Hindlimb muscle (tissue), 1 donor: ENCODE data around the gene GAD2. TPM values are rescaled to one million over a fixed set of nuclear protein-coding genes. Genes with fewer than 3 reads are reported as not detected.
"Not testable (repeated sequence)": the region's sequence is repeated elsewhere in the genome, so short reads cannot be mapped to it uniquely, and the experiment has no call there.

Experiments
- DNase-seq: peaks from one replicate; pipeline ENCODE4 v3.0.0-alpha.2; 2013
- polyA plus RNA-seq: library from polyadenylated mRNA; unstranded; fragments of 120-200 nt; gene quantifications from one replicate; pipeline ENCODE4 v1.2.1, GENCODE V29; 2013; ENCODE audit not compliant: insufficient read length

GAD2 gene
- polyA plus RNA-seq, 1 donor = not detected

DNA sequence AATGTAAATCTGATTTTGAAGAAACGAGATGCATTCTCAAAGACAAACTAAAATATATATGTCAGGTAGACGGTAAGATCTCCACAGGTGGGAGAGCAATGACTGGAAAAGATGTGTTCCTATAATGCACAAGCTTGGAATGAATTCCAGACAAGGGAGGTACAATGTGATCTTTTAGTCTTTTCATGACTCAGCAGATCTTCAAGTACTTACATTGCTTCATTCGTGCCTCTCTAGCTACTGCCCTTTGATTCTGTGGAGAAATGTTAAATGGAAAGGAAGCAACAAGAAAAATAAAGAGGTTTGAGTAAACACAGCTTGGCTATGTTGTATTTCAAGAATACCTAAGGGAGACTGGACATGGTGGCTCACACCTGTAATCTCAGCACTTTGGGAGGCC is 106.6 kb downstream of the GAD2 start:
- no peak for DNase-seq

GRCh38 chr10:26326851-26327250 is 110.3 kb downstream of the GAD2 start:
- no peak for DNase-seq

DNA sequence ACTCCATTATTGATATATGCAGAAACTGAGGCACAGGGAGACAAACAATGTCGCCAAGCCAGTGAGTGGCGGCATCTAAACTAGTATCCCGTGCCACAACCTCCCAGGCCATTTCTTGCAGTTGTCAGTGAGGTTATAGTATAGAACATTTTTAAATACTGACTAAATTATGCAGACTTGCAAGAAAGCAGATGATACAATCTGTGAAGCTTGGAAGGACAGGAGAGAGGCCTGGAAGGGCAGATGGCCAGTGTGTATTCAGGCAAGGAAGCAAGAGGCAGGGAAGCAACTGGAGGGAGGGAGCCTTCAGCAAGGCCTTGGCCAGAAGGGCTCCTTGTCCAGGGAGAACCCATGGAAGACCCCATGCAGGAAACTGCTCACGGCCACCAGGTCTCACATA is 111.2 kb downstream of the GAD2 start:
- no peak for DNase-seq

- DNase-seq = no peak
These were observed 114.8 kb downstream of the GAD2 start for GRCh38 chr10:26331371-26331770.

GRCh38 chr10:26334232-26334931 is 117.8 kb downstream of the GAD2 start:
- no peak for DNase-seq

- DNase-seq = peak; percentile 29
These were observed 118.5 kb downstream of the GAD2 start for GRCh38 chr10:26334932-26335573.

DNA sequence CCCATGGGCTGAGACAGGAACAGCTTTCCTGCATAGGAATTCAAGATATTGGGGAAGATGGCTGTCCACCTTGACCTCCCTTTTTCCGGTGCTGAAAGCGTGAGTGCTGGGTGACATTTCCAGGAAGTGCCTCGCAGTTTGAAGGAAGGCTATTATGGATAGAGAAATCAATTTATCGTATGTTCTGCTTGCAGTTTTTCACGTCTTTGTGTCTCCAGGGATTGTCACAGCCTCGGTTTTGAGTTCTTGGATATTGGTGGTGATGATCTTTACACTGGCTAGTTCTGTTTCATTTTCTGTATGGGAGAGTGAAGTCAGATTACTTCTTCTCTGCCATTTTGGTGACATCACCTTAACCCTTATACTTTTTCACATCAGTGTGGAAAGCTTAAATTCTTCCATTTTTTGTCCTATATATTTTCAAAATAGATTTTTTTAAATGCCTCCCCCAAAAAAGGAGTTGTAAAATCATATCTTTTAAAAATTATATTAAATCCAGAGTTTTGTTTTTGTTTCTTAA is 119.1 kb downstream of the GAD2 start:
- DNase-seq = no peak

DNA sequence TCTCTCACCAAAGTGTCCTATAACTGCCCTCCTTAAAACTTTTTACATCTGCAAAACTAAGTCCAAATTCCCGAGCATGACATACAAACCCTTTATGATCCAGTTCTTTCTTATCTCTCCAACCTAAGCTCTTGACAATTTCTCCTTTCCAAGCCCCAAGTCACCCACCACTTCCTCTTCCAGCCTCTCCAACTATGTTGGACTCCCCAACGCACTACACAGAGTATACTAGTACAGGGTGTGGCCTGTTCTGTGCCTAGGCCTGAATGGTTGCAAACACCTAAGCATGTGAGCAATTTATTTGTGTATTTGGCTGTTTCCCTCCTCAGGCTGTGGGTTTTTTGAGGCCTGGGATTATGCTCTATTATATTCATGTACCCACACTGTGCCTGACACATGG is 120.4 kb downstream of the GAD2 start:
- DNase-seq = no peak

DNA sequence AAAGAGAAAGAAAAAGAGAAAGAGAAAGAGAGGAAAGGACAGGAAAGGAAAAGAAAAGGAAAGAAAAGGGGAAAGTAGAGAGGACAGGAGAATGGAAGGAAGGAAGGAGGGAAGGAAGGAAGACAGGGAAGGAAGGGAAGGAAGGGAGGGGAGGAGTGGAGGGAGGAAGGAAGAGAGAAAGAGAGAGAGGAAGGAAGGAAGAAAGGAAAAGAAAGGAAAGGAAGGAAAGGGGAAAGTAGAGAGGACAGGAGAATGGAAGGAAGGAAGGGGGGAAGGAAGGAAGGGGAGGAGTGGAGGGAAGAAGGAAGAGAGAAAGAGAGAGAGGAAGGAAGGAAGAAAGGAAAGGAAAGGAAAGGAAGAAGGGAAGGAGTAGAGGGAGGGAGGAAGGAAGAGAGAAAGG is 125.1 kb downstream of the GAD2 start:
- no peak for DNase-seq

- not testable (repeated sequence) for DNase-seq
These were observed 132.3 kb downstream of the GAD2 start for GRCh38 chr10:26348821-26349417.

Other genes starting within 250 kb of the GAD2 start
- gene APBB1IP, start 221.6 kb downstream of the GAD2 start, polyA plus RNA-seq = 3.9 TPM